K562 (cell line): ENCODE results near the gene TRNAU1AP. TPM values are rescaled to one million over a fixed set of nuclear protein-coding genes. Genes with fewer than 3 reads are reported as not detected.

ENCODE experiments used
- BRD4 ChIP-seq: fragments of 200-600 bp; sonication (generic); IDR thresholded peaks from 2 replicates; pipeline ENCODE4 v1.6.1; 2017; ENCODE audit warnings: inconsistent platforms
- MAFF ChIP-seq: IDR thresholded peaks from 2 replicates; pipeline ENCODE4 v1.6.1; 2012; ENCODE audit warnings: low read length, improper control_type of control experiment
- NRF1 ChIP-seq, 2 experiments: fragments of 450-650 bp; IDR thresholded peaks in 1 of 2; conservative IDR thresholded peaks in 1 of 2; 2 replicates each; pipeline ENCODE4 v1.6.1; 2014; ENCODE audit warnings: mild to moderate bottlenecking in 2 of 2
- RFX1 ChIP-seq: fragments of 450-650 bp; IDR thresholded peaks from 2 replicates; pipeline ENCODE4 v1.6.1; 2016; ENCODE audit warnings: mild to moderate bottlenecking, moderate library complexity
- SETDB1 ChIP-seq: IDR thresholded peaks from one replicate; pipeline ENCODE4 v1.6.1; 2012; ENCODE audit warnings: low read length, control low read depth, inconsistent platforms
- SMAD4 ChIP-seq: fragments of 250-450 bp; sonication (Bioruptor Pico); conservative IDR thresholded peaks from 2 replicates; pipeline ENCODE4 v1.8.0; 2021; ENCODE audit warnings: inconsistent platforms, mild to moderate bottlenecking, moderate library complexity
- ZNF274 ChIP-seq: IDR thresholded peaks from 2 replicates; pipeline ENCODE4 v1.6.1; 2011; ENCODE audit warnings: low read depth, mild to moderate bottlenecking, low read length, moderate library complexity, borderline replicate concordance
- ZNF445 ChIP-seq: fragments of 250-450 bp; sonication (Bioruptor Pico); IDR thresholded peaks from 2 replicates; pipeline ENCODE4 v1.4.0; 2020; ENCODE audit warnings: low read depth, mild to moderate bottlenecking, moderate library complexity
- ZSCAN32 ChIP-seq: fragments of 450-650 bp; formaldehyde crosslinking; IDR thresholded peaks from 2 replicates; pipeline ENCODE4 v1.4.0; 2020; ENCODE audit warnings: mild to moderate bottlenecking, moderate library complexity
- polyA plus RNA-seq, 8 experiments: library from polyadenylated mRNA; depleted of rRNA in 4 of 8; stranded (reverse) in 5 of 8; unstranded in 3 of 8; fragments of >200 nt; fragmentation: Nextera tagmentation in 2 of 8; fragmentation: Illumina TruSeq in 1 of 8; extraction: Ambion mirVana in 2 of 8; extraction: Trizol in 1 of 8; gene quantifications; 2 replicates each; pipeline versions ENCODE4 v1.2.1 to v1.2.3, GENCODE V29; 2011 to 2014; ENCODE audit warnings: inconsistent platforms in 1 of 8, missing spikeins in 1 of 8
- total RNA-seq, 7 experiments: library from RNA; depleted of rRNA in 6 of 7; stranded (reverse); fragments of >200 nt in 6 of 7; fragmentation: Illumina TruSeq in 2 of 7; extraction: Trizol in 2 of 7; gene quantifications; 2 replicates each; pipeline versions ENCODE4 v1.2.1 to v1.2.3, GENCODE V29; 2011 to 2021; ENCODE audit warnings: low replicate concordance in 1 of 7
- TF ChIP-seq, protein P1 (sequence below): fragments of 450-650 bp; IDR thresholded peaks from 2 replicates; pipeline ENCODE4 v1.6.1; 2016; ENCODE audit warnings: mild to moderate bottlenecking, moderate library complexity
- TF ChIP-seq, protein P2 (sequence below): fragments of 450-650 bp; IDR thresholded peaks from 2 replicates; pipeline ENCODE4 v1.6.1; 2018; ENCODE audit not compliant: partially characterized antibody
- TF ChIP-seq, protein P3 (sequence below): sonication (generic); formaldehyde crosslinking; IDR thresholded peaks from 2 replicates; pipeline ENCODE4 v1.8.0; 2022; ENCODE audit warnings: missing genetic modification reagents, mild to moderate bottlenecking, borderline replicate concordance

Gene TRNAU1AP
- total and polyA plus RNA-seq, 9 of the 15 experiments (the other 6 are each of a cell fraction or from before 2014, with no cell fraction given) = 34.9 to 110 (median 46.3) TPM

DNA sequence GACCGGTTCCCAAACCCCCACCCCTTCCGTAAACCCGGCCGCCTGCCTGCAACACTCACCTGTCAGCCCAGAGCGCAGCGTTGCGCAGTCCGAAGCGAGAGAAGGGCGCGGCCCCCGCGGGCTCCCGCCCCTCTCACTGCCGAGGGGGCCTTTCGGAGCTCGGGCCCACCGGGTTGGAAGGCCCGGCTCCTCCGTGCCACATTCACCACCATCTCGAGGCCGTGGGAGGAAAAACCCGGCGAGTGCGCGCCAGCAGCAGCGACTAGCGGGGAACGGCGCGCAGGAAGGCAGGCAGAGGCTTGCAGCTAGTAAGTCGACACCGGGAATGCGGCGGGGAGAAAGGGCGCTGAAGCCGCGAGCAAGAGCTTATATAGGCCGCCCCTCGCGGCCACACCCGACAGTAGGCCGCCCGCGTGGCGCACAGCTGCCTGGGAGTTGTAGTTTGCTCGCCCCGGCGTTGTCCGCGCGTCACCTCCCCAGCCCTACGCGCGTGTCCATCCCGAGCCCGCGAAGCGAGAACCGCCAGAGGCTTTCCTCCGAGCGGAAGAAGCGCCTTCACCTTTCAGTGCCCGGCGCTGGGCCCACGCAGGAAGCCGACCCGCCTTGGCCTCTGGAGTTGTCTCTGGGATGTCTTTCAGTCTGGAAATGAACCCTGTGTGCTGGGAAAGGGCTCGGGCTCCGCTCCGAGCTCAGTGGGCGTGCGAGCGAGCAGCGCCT lies 28.8 kb downstream of the TRNAU1AP start (continued):
- TF ChIP-seq, protein P1, sequence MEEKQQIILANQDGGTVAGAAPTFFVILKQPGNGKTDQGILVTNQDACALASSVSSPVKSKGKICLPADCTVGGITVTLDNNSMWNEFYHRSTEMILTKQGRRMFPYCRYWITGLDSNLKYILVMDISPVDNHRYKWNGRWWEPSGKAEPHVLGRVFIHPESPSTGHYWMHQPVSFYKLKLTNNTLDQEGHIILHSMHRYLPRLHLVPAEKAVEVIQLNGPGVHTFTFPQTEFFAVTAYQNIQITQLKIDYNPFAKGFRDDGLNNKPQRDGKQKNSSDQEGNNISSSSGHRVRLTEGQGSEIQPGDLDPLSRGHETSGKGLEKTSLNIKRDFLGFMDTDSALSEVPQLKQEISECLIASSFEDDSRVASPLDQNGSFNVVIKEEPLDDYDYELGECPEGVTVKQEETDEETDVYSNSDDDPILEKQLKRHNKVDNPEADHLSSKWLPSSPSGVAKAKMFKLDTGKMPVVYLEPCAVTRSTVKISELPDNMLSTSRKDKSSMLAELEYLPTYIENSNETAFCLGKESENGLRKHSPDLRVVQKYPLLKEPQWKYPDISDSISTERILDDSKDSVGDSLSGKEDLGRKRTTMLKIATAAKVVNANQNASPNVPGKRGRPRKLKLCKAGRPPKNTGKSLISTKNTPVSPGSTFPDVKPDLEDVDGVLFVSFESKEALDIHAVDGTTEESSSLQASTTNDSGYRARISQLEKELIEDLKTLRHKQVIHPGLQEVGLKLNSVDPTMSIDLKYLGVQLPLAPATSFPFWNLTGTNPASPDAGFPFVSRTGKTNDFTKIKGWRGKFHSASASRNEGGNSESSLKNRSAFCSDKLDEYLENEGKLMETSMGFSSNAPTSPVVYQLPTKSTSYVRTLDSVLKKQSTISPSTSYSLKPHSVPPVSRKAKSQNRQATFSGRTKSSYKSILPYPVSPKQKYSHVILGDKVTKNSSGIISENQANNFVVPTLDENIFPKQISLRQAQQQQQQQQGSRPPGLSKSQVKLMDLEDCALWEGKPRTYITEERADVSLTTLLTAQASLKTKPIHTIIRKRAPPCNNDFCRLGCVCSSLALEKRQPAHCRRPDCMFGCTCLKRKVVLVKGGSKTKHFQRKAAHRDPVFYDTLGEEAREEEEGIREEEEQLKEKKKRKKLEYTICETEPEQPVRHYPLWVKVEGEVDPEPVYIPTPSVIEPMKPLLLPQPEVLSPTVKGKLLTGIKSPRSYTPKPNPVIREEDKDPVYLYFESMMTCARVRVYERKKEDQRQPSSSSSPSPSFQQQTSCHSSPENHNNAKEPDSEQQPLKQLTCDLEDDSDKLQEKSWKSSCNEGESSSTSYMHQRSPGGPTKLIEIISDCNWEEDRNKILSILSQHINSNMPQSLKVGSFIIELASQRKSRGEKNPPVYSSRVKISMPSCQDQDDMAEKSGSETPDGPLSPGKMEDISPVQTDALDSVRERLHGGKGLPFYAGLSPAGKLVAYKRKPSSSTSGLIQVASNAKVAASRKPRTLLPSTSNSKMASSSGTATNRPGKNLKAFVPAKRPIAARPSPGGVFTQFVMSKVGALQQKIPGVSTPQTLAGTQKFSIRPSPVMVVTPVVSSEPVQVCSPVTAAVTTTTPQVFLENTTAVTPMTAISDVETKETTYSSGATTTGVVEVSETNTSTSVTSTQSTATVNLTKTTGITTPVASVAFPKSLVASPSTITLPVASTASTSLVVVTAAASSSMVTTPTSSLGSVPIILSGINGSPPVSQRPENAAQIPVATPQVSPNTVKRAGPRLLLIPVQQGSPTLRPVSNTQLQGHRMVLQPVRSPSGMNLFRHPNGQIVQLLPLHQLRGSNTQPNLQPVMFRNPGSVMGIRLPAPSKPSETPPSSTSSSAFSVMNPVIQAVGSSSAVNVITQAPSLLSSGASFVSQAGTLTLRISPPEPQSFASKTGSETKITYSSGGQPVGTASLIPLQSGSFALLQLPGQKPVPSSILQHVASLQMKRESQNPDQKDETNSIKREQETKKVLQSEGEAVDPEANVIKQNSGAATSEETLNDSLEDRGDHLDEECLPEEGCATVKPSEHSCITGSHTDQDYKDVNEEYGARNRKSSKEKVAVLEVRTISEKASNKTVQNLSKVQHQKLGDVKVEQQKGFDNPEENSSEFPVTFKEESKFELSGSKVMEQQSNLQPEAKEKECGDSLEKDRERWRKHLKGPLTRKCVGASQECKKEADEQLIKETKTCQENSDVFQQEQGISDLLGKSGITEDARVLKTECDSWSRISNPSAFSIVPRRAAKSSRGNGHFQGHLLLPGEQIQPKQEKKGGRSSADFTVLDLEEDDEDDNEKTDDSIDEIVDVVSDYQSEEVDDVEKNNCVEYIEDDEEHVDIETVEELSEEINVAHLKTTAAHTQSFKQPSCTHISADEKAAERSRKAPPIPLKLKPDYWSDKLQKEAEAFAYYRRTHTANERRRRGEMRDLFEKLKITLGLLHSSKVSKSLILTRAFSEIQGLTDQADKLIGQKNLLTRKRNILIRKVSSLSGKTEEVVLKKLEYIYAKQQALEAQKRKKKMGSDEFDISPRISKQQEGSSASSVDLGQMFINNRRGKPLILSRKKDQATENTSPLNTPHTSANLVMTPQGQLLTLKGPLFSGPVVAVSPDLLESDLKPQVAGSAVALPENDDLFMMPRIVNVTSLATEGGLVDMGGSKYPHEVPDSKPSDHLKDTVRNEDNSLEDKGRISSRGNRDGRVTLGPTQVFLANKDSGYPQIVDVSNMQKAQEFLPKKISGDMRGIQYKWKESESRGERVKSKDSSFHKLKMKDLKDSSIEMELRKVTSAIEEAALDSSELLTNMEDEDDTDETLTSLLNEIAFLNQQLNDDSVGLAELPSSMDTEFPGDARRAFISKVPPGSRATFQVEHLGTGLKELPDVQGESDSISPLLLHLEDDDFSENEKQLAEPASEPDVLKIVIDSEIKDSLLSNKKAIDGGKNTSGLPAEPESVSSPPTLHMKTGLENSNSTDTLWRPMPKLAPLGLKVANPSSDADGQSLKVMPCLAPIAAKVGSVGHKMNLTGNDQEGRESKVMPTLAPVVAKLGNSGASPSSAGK = peak; percentile 95
- no peak for TF ChIP-seq MAFF
- TF ChIP-seq SMAD4 (CRISPR knock-in tag) = peak; percentile 57; the same call in 1 of the 2 replicates
- TF ChIP-seq ZNF445 (CRISPR knock-in tag) = no peak
- TF ChIP-seq RFX1 = no peak
- TF ChIP-seq SETDB1 = no peak
- TF ChIP-seq ZSCAN32 = no peak
- TF ChIP-seq, protein P2, sequence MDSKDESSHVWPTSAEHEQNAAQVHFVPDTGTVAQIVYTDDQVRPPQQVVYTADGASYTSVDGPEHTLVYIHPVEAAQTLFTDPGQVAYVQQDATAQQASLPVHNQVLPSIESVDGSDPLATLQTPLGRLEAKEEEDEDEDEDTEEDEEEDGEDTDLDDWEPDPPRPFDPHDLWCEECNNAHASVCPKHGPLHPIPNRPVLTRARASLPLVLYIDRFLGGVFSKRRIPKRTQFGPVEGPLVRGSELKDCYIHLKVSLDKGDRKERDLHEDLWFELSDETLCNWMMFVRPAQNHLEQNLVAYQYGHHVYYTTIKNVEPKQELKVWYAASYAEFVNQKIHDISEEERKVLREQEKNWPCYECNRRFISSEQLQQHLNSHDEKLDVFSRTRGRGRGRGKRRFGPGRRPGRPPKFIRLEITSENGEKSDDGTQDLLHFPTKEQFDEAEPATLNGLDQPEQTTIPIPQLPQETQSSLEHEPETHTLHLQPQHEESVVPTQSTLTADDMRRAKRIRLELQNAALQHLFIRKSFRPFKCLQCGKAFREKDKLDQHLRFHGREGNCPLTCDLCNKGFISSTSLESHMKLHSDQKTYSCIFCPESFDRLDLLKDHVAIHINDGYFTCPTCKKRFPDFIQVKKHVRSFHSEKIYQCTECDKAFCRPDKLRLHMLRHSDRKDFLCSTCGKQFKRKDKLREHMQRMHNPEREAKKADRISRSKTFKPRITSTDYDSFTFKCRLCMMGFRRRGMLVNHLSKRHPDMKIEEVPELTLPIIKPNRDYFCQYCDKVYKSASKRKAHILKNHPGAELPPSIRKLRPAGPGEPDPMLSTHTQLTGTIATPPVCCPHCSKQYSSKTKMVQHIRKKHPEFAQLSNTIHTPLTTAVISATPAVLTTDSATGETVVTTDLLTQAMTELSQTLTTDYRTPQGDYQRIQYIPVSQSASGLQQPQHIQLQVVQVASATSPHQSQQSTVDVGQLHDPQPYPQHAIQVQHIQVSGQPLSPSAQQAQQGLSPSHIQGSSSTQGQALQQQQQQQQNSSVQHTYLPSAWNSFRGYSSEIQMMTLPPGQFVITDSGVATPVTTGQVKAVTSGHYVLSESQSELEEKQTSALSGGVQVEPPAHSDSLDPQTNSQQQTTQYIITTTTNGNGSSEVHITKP = peak; percentile 56
- TF ChIP-seq, protein P3, sequence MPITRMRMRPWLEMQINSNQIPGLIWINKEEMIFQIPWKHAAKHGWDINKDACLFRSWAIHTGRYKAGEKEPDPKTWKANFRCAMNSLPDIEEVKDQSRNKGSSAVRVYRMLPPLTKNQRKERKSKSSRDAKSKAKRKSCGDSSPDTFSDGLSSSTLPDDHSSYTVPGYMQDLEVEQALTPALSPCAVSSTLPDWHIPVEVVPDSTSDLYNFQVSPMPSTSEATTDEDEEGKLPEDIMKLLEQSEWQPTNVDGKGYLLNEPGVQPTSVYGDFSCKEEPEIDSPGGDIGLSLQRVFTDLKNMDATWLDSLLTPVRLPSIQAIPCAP (CRISPR knock-in tag) = peak; percentile 67; the same call in 1 of the 2 replicates
- peak; percentile 80 to 84 for TF ChIP-seq NRF1 (conservative IDR thresholded peaks at IDR 0.05 in 1 of 2, IDR thresholded peaks at IDR 0.05 in 1 of 2)
- TF ChIP-seq BRD4 = peak; percentile 82; the same call in 1 of the 2 replicates
- TF ChIP-seq ZNF274 = peak; percentile 59; the same call in 1 of the 2 replicates
